GM21381 (cell line): ENCODE data around the gene MRFAP1.
A peak's percentile ranks its signal among the peaks of the same experiment; 100 is the strongest.
"Not testable (repeated sequence)": the region's sequence is repeated elsewhere in the genome, so short reads cannot be mapped to it uniquely, and the experiment has no call there.

ENCODE experiments used
- ATAC-seq: cut with Tn5 transposase; IDR thresholded peaks from one replicate; pipeline ENCODE4 v1.9.1; 2021; ENCODE audit warnings: mild to moderate bottlenecking, moderate library complexity; ENCODE audit not compliant: unreplicated experiment

Gene MRFAP1

DNA sequence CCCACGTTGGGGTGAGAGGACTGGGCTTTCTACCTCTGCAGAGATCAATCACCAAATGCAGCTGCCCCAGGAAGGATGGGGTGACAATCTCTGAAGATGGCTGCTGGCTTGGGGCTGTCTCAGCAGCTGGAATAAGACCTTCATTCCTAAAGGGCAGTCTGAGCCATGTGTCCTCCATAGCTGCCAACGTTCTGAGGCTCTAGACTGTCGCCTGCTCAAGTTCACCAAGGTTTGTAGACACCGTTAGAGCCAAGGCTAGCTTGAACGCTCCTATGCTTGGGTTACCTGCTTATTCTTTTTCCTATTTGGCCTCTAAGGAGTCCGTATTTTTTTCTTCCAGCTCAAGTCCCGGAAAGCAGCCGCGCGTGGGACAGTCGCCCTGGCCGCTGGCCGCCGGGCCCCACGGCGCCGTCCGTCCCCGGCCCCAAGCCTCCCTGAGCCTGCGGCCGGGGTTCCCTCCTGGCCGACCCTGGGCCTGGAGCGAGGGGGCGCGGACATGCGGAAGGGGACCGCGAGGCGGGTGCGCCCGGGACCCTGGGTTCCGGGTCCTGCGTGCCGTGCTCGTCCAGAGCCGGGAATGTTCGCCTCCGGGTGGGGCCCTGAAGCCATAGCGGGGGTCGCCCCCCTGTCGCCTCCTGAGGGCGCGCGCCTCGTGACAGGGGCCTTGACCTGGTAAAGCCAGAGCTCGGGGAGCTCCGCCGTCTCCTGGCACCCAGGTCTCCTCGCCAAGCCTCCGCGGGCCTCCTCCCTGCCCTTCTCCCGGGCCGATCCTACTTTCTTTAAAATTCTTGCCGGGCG, 23.3 kb downstream of the MRFAP1 start:
- ATAC-seq = no peak

DNA sequence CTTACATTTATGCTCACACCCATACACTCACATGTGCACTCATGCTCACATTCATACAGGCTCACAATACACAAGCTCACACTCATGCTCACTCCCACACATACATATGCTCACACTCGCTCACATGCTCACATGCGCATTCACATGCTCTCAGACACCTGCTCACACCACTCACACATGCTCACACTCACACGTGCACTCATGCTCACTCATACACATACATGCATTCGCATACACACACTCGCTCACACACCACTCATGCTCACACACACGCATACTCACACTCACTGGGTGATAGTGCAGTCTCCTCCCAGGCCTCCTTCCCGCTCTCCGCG, 24.8 kb downstream of the MRFAP1 start:
- no peak for ATAC-seq

DNA sequence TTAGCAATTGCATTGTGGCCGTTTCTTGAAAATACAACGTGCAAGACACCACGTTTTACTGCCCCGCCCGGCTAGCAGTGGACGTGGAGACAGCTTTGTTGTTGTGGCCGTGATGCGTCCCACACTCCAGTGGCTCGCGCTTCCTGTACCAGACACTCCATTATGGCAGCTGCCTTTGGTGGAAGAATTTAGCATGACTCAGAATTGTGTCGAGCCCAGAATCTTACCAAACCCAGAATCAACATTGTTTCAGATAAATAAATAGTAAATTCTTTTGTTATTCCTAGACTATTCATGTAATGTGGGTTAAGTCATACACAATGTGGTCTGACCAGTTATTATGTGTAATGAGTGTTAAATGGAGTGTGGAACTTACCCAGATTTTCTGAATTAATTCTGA, 27.9 kb downstream of the MRFAP1 start:
- no peak for ATAC-seq

DNA sequence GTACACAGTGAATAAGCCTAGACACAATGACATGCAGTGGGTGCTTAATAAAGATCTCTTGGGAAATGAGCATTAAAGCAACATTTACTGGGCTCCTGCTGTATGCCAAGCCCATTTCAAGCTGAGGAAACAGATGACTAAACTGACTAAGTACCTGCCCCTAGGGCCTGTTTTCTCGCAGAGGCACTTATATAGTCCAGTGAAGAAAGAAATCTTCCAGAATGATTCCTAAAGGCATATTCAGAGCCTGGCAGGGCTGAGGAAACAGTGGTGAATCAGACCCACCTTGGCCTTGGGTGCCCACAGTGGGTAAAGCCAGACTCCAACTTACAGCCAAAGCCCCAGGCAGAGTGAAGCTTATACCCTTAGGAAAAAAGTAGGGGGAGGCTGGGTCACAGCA, 31.2 kb downstream of the MRFAP1 start:
- ATAC-seq = no peak

DNA sequence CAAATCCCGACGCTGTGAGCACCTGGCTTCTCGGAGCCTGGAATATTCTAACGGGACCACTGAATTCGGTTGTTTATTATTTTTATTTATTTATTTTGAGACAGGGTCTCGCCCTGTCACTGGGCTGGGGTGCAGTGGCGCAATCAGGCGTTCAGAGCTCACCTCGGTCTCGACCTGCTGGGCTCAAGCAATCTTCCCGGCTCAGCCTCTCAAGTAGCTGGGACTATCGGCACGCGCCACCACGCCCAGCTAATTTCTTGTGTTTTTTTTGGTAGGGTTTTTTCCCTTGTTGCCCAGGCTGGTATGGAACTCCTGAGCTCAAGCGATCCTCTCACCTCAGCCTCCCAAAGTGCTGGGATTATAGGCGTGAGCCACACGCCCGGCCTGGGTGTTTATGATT, 31.6 kb downstream of the MRFAP1 start:
- ATAC-seq = no peak

DNA sequence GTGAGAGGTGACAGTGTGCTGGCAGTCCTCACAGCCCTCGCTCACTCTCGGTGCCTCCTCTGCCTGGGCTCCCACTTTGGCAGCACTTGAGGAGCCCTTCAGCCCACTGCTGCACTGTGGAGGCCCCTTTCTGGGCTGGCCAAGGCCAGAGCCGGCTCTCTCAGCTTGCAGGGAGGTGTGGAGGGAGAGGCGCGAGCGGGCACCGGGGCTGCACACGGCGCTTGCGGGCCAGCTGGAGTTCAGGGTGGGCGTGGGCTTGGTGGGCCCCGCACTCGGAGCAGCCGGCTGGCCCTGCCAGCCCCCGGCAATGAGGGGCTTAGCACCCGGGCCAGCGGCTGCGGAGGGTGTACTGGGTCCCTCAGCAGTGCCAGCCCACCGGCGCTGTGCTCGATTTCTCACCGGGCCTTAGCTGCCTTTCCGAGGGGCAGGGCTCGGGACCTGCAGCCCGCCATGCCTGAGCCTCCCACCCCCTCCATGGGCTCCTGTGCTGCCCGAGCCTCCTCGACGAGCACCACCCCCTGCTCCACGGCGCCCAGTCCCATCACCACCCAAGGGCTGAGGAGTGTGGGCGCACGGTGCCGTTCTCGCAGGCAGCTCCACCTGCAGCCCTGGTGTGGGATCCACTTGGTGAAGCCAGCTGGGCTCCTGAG, 32.2 kb downstream of the MRFAP1 start:
- ATAC-seq = not testable (repeated sequence)

DNA sequence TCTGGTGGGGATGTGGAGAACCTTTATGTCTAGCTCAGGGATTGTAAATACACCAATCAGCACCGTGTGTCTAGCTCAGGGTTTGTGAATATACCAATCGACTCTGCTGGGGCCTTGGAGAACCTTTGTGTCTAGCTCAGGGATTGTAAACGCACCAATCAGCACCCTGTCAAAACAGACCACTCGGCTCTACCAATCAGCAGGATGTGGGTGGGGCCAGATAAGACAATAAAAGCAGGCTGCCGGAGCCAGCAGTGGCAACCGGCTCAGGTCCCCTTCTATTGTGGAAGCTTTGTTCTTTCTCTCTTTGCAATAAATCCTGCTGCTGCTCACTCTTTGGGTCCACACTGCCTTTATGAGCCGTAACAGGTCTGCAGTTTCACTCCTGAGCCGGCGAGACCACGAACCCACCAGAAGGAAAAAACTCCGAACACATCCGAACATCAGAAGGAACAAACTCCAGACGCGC, 32.7 kb downstream of the MRFAP1 start:
- ATAC-seq = not testable (repeated sequence)

DNA sequence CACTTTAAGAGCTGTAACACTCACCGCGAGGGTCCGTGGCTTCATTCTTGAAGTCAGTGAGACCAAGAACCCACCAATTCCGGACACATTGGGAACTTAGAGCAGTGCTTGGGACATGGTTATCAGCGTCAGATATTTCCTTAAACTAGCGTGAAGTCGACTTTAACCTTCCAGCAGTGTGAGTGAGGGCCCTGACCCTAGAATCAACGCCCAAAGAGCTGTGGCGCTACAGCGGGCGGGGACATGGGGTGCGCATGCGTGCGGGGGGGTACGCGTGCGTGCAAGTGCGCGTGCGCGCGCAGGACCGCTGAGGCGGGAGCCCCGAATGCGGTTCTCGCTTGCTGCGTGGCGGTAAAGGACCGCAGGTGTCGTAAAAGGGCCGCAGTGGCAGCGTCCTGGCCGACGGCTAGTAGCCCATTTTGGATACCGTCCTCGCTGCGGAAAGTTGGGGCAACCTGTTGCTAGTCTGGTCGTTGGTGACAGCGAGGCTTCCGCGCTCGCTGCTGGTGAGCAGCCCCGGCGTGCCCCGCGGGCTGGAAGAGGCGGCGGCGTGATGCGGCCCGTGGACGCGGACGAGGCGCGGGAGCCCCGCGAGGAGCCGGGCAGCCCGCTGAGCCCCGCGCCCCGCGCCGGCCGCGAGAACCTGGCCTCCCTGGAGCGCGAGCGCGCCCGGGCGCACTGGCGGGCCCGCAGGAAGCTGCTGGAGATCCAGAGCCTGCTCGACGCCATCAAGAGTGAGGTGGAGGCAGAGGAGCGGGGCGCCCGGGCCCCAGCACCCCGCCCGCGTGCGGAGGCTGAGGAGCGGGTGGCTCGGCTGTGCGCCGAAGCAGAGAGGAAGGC, 33.4 kb downstream of the MRFAP1 start:
- peak; percentile 82 for ATAC-seq

DNA sequence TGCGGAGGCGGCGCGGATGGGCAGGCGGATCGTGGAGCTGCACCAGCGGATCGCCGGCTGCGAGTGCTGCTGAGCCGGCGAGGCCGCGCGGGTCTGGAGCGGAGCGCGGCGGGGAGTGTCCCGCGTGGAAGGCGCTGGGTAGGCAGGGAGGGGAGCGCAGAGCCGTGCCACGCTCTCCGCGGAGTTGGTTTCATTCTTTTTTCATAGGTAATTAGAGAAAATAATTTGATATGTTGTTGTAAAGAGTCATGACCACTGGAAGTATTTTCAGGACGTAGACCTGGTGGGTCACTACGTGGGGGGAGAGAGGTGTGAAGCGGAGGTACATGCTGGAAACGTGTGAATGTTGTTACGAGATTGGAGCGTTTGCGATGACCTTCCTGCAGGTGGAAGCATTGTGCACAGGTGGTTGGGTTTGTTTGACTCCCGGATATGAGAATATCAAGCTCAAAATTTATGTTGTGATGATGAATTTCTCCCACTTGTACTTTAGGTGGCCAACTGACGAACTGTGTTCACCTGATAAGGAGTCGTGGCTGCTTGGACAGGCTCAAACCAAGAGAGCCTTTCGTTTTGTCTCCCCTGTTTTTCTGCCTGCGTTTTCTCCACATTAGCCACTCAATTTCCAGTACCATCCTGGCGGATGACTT, 34.1 kb downstream of the MRFAP1 start:
- ATAC-seq = peak; percentile 34

DNA sequence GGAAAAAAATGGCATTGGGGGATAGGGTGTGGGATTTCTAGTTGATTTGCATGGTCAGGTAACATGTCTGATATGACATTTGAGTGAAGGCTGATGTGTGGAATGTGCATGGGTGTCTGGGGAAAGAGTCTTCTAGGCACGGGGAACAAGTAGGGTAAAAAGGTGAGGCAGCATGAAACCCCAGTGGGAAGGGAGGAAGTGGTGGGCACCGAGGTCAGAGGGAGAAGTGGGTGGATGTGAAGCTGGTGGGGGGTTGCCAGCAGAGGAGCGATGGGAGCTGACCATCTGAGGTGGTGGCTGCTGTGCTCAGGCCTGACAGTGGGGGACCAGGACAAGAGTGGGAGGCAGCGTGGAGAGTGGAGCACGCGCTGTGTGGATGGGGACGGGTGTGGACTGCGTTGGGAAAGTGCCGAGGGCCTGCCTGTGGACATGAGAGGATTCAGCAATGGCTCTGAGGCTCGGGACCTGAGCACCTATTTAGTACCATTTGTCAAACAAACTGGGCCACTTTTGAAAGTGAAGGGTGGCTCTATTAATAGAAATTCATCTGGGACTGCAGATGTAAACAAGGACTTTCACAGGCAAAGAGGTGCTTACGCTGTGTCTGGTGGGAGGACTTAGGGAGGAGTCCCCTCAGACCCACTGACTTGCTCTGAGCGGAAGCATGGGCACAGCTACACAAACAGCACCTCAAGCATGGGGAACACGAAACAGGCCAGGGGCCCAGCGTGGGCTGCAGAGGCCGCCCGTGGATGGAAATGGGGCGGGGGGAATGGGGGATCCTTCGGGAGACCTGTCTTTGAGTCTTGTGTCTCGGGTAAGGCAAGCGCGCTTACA, 36.5 kb downstream of the MRFAP1 start:
- no peak for ATAC-seq

DNA sequence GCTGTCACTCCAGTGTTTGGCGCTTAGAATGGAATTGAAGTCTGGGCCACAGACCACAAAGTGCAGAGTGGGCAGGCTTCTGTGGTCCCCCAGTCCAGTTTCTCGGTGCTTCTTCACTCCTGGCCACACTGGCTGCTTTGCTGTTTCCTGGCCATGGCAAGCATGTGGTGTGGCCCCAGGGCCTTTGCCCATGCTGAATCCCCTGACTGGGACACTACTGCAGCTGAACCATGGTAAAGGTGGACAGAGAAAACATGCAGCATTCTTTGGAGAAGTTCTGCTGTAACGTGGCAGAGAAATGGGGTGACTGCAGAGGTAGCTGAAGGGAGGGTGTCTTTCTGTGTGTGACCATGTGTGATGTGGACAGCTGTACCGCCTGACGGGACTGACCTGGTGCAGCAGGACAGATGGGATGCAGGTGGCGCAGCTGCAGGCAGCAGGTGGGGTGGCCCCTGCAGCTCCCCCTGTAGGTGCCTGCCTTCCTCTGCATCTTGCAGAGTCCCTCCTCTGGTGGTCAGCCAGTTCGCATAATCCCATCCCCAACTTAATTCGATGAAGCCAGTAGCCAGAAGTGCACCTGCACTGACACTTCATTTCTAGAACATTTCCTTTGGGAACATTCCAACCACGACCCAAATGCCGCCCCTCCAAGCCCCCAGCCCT, 40.0 kb downstream of the MRFAP1 start:
- no peak for ATAC-seq

DNA sequence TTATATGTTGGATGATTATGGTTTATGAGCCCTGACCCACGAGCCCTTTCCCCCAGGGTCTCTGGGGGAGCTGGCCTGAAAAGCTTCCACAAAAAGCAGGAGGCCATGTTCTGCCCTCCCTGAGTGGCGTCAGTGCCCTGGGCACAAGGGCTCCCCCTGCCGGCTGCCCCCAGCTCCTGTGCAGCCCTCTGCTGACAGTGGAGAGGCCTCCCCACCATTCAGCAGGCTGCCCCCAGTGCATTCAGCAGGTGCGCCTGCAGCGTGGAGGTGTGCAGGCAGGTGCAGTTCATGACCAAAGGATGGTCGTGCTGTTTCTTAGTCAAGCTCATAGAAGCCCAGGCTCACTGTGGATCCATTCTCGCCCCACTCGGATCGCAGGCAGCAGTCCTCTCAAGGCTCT, 40.7 kb downstream of the MRFAP1 start:
- no peak for ATAC-seq

DNA sequence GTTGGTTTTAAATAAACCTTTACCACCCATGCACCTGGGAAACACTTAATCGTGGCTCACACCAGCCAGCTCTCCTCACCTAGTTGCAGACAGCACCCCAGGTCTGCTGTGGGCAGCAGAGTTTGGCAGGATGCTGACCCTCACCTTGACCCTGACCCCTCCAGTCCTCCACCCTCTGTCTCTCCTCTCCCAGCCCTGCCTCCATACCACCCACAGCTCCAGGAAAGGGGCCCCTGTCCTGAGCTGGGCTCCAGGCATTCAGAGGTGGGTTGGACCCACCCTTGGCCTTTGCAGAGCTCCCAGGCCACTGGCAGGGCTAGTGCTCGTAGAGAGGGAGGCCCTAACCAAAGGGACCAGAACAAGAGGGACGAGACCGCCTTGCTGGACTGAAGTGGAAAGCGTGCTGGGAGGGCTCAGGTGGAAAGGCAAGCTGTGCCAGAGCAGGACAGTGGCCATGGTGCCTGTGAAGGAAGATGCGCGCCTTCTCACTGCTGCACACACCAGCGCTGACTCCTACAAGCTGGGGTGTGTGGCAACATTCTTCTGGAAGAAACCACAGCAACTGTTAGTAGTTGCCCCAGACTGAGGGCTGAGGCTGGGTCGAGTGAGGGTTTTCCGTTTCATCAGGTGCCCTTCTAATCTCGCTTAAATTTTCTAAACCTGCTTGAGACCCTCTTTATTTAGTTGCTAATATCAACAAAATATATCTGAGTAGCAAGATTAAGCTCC, 42.5 kb downstream of the MRFAP1 start:
- no peak for ATAC-seq

DNA sequence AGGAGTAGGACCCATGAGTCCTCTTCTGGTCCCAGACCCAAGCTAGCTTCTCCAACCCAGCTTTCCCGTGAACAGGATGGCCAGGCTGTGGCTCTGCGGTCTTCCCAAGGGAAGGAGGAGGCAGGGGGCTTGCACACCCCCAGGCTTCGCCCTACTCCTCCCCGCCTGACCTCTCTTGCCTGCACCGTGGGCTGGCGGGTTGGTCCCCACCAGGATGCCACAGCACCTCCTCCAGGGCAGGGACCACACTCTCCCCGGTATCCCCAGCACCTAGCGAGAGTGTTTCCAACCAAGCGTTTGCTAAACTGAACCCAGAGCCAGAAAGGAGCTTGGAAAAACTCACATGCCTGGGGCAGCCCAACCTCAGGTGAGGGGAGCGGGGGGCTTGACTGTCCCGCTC, 44.2 kb downstream of the MRFAP1 start:
- ATAC-seq = no peak

DNA sequence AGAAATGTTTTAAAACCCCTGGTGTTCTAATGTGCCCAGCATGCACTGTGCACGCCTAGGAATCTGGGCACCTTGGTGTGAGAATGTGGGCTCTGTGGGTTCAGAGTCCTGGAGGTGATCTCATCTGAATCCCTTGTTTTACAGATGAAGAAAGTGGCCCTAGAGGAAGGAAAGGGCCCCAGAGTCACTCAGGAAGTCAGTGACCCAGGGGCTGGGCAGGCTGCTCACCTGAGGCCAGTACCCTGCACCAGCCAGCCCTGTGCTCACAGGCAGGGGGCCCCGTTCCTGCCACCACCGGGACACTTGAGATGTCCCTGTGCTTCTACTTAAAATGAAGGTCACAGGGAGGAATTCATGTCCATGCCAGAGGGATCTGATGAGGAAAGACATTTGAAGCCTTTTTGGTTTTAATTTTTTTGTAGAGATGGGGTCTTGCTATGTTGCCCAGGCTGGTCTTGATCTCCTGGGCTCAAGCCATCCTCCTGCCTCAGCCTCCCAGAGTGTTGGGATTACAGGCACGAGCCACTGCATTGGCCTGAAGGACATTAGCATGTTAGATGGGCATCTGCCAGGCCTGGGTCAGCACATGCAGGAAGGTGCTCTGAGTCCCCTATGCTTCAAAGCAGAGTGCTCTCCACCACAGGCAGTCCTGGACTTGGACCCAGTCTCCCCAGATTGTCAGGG, 45.8 kb downstream of the MRFAP1 start:
- ATAC-seq = no peak

DNA sequence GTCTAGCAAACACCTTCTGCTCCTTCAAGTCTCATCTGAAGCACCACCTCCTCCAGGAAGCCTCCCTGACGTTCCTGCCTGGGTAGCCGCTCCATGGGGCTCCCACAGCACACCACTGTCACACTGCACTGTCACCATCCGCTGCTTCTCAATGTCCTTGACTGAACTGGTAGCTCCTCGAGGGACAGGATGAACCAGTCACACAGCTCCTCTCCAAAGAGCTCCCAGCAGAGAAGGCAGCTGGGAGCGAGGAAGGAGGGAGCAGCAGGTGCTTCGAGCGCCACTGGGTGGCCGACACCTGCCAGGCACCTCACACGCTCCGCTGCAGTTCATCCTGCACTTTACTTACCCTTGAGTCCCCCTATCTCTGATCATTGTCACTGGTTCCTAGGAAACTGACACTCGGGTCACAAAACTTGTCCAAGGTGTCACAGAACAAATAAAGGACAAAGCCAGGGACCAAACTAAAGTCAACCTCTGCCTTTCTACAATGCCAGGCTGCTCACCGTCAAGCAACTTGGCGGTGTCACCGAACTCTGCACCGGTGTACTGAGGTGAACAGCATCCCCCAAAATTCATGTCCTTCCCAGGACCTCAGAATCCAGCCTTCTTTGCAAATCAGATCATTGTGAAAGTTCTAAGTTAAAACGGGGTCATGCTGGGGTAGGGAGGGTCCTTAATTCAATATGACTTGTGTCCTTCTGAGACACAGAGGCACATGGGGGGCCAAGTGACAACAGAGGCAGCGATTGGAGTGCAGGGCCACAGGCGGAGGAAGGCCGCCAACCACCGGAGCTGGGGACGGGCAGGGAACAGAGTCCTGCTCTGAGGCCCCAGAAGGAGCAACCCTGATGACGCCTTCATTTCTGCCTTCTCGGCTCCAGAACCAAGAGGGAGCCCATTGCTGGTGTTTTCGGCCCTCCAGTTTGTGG, 47.7 kb downstream of the MRFAP1 start:
- no peak for ATAC-seq

DNA sequence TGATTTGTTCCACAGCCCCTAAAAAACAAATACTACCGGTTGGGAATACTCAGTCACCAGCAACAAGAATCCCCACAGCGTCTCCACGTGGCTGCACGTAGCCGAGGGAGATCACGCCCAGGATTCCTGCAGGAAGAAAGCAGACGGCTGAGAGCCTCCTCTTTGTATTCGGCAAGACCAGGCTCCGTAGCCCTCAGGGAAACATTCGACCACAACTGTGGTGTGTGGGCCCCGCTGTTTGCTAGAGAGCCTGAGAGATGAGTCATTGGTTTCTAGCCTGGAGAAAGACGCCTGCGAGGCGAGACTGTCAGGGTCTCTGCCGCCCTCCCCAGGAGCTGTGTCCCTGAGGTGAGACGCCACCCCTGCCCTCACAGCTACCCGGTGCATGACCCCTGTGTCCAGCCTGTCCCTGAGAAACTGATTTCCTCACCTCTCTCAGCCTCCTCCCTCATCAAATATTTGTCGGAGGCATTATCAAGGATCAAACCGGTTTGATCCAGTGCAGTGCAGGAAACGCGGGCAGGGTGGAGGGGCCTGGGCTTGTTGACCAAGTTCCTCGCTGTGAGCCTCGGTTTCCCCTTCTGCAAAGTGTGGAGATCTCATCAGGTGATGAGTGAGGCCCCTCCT, 48.5 kb downstream of the MRFAP1 start:
- peak; percentile 92 for ATAC-seq
